ENCODE measurements around the gene ZMYM4.

Gene ZMYM4

DNA sequence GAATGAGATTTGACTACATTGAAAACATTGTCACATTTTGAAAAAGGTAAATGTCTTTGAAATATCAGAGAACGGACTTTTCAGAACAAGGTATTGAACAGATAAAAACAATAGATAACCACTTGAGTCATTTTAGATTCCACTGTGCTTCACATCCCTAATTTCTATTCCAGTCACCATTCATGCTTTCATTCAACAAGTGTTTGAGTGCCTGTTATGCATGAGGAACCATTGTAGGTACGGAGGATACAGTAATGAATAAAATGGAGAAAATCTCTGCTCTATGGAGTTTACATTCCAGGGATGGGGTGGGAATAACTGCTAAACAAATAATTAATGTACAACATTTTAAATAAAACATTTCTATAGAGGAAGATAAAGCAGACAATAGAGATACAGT, 26.3 kb downstream of the ZMYM4 start:
- Histone ChIP-seq H3K9ac (ENCODE audit: low read length in 2 of 2) (no peak overlapping the region), H3K4me1 (ENCODE audit: control insufficient read depth, insufficient read depth, low read length) (no peaks in the 10 kb centered on the region), H3K27ac (ENCODE audit: low read length) (no peak overlapping the region), H3K27me3 (ENCODE audit: control insufficient read depth in 1 of 2, insufficient read depth in 2 of 2, low read length in 2 of 2) (no peaks in the 10 kb centered on the region), H3K4me3 (ENCODE audit: low read length in 2 of 2) (no peak overlapping the region), H3K36me3 (ENCODE audit: control insufficient read depth in 2 of 2, insufficient read depth in 2 of 2, low read length in 2 of 2) (peaks cover 6 to 8% of the 10 kb centered on the region in 2 donors), H3K9me3 (ENCODE audit: control insufficient read depth in 2 of 2, low read length in 2 of 2) (no peaks in the 10 kb centered on the region)

GRCh38 chr1:35297886-35298285, 29.4 kb downstream of the ZMYM4 start:
- no peak overlapping the region for H3K4me3 ChIP-seq (ENCODE audit: low read length in 2 of 2)
- H3K36me3 ChIP-seq (ENCODE audit: control insufficient read depth in 2 of 2, insufficient read depth in 2 of 2, low read length in 2 of 2) = peaks cover 4 to 6% of the 10 kb centered on the region in 2 donors
- H3K27ac ChIP-seq (ENCODE audit: low read length) = no peak overlapping the region
- no peaks in the 10 kb centered on the region for H3K9me3 ChIP-seq (ENCODE audit: control insufficient read depth in 2 of 2, low read length in 2 of 2)
- H3K4me1 ChIP-seq (ENCODE audit: control insufficient read depth, insufficient read depth, low read length) = no peaks in the 10 kb centered on the region
- no peaks in the 10 kb centered on the region for H3K27me3 ChIP-seq (ENCODE audit: control insufficient read depth in 1 of 2, insufficient read depth in 2 of 2, low read length in 2 of 2)
- no peak overlapping the region for H3K9ac ChIP-seq (ENCODE audit: low read length in 2 of 2)

DNA sequence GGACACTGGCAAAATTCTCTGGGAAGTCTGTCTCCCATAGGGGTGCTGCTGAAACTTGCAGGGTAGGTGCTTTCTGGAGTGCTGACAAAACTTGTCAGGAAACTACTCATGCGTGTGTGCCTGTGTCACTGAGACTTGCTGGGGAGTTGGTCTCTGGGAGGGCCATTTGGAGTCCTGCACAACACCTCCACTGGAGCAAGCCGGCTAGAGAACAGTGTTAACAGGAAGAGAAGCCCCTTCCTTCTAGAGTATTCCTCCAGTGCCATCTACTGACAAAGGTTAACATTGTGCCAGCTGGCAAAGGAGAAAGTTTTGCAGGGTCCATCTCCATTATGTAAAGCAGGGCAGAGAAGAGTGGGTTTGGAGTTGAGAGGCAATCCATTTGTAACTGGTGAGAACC, 30.0 kb downstream of the ZMYM4 start:
- no peaks in the 10 kb centered on the region for H3K4me1 ChIP-seq (ENCODE audit: control insufficient read depth, insufficient read depth, low read length)
- no peaks in the 10 kb centered on the region for H3K27me3 ChIP-seq (ENCODE audit: control insufficient read depth in 1 of 2, insufficient read depth in 2 of 2, low read length in 2 of 2)
- no peaks in the 10 kb centered on the region for H3K9me3 ChIP-seq (ENCODE audit: control insufficient read depth in 2 of 2, low read length in 2 of 2)
- no peak overlapping the region for H3K27ac ChIP-seq (ENCODE audit: low read length)
- H3K9ac ChIP-seq (ENCODE audit: low read length in 2 of 2) = no peak overlapping the region
- H3K4me3 ChIP-seq (ENCODE audit: low read length in 2 of 2) = no peak overlapping the region
- H3K36me3 ChIP-seq (ENCODE audit: control insufficient read depth in 2 of 2, insufficient read depth in 2 of 2, low read length in 2 of 2) = peaks cover 2 to 4% of the 10 kb centered on the region in 2 donors

DNA sequence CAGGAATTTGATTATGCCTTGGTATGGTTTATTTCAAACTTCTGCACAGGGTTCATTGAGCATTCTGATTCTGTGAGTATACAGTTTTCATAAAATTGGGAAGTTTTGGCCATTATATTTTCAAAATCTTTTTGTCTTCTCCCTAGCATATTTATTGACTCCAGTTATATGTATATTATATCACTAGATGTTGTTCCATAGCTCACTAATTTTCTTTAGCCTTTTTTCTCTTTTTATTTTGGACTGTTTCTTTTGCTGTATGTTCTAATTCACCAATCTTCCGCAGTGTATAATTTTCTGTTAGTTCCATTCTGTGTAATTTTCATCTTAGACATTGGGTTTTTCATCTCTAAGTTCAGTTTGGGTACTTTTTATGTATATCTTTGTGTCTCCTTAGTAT, 31.9 kb downstream of the ZMYM4 start:
- peaks cover 2 to 4% of the 10 kb centered on the region in 2 donors for H3K36me3 ChIP-seq (ENCODE audit: control insufficient read depth in 2 of 2, insufficient read depth in 2 of 2, low read length in 2 of 2)
- no peaks in the 10 kb centered on the region for H3K4me1 ChIP-seq (ENCODE audit: control insufficient read depth, insufficient read depth, low read length)
- no peak overlapping the region for H3K9ac ChIP-seq (ENCODE audit: low read length in 2 of 2)
- no peaks in the 10 kb centered on the region for H3K27me3 ChIP-seq (ENCODE audit: control insufficient read depth in 1 of 2, insufficient read depth in 2 of 2, low read length in 2 of 2)
- no peak overlapping the region for H3K27ac ChIP-seq (ENCODE audit: low read length)
- no peak overlapping the region for H3K4me3 ChIP-seq (ENCODE audit: low read length in 2 of 2)
- no peaks in the 10 kb centered on the region for H3K9me3 ChIP-seq (ENCODE audit: control insufficient read depth in 2 of 2, low read length in 2 of 2)

- Histone ChIP-seq H3K4me3 (ENCODE audit: low read length in 2 of 2) (no peak overlapping the region), H3K9ac (ENCODE audit: low read length in 2 of 2) (peak overlapping the region in 1 of 2 donors; percentile 9), H3K27me3 (ENCODE audit: control insufficient read depth in 1 of 2, insufficient read depth in 2 of 2, low read length in 2 of 2) (no peaks in the 10 kb centered on the region), H3K9me3 (ENCODE audit: control insufficient read depth in 2 of 2, low read length in 2 of 2) (no peaks in the 10 kb centered on the region), H3K4me1 (ENCODE audit: control insufficient read depth, insufficient read depth, low read length) (no peaks in the 10 kb centered on the region), H3K27ac (ENCODE audit: low read length) (peak overlapping the region; percentile 1), H3K36me3 (ENCODE audit: control insufficient read depth in 2 of 2, insufficient read depth in 2 of 2, low read length in 2 of 2) (no peaks in the 10 kb centered on the region)
Measured at GRCh38 chr1:35301674-35302392, 33.3 kb downstream of the ZMYM4 start.

DNA sequence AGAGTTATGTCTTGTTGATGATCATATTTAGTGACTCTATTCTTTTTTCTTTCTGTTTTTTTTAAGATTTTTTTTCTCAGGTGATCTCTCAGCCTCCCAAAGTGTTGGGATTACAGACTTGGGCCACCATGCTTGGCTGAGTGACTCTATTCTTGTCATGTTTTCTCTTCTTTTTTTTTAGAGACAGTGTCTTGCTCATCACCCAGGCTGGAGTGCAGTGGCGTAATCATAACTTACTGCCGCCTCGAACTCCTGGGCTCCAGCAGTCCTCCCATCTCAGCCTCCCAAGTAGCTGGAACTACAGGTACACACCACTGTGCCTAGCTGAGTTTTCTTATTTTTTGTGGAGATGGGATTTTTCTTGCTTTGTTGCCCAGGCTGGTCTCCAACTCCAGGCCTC, 36.9 kb downstream of the ZMYM4 start:
- no peak overlapping the region for H3K9ac ChIP-seq (ENCODE audit: low read length in 2 of 2)
- no peak overlapping the region for H3K4me3 ChIP-seq (ENCODE audit: low read length in 2 of 2)
- peaks cover 0 to under 1% of the 10 kb centered on the region in 2 donors for H3K36me3 ChIP-seq (ENCODE audit: control insufficient read depth in 2 of 2, insufficient read depth in 2 of 2, low read length in 2 of 2)
- H3K27me3 ChIP-seq (ENCODE audit: control insufficient read depth in 1 of 2, insufficient read depth in 2 of 2, low read length in 2 of 2) = no peaks in the 10 kb centered on the region
- no peaks in the 10 kb centered on the region for H3K9me3 ChIP-seq (ENCODE audit: control insufficient read depth in 2 of 2, low read length in 2 of 2)
- no peaks in the 10 kb centered on the region for H3K4me1 ChIP-seq (ENCODE audit: control insufficient read depth, insufficient read depth, low read length)
- no peak overlapping the region for H3K27ac ChIP-seq (ENCODE audit: low read length)

GRCh38 chr1:35315649-35316048, 47.1 kb downstream of the ZMYM4 start:
- Histone ChIP-seq H3K9me3 (ENCODE audit: control insufficient read depth in 2 of 2, low read length in 2 of 2) (no peaks in the 10 kb centered on the region), H3K4me1 (ENCODE audit: control insufficient read depth, insufficient read depth, low read length) (peaks cover 7% of the 10 kb centered on the region), H3K27ac (ENCODE audit: low read length) (no peak overlapping the region), H3K27me3 (ENCODE audit: control insufficient read depth in 1 of 2, insufficient read depth in 2 of 2, low read length in 2 of 2) (no peaks in the 10 kb centered on the region), H3K4me3 (ENCODE audit: low read length in 2 of 2) (no peak overlapping the region), H3K36me3 (ENCODE audit: control insufficient read depth in 2 of 2, insufficient read depth in 2 of 2, low read length in 2 of 2) (peaks cover 0 to 3% of the 10 kb centered on the region in 2 donors), H3K9ac (ENCODE audit: low read length in 2 of 2) (no peak overlapping the region)

GRCh38 chr1:35316264-35316663, 47.8 kb downstream of the ZMYM4 start:
- H3K9ac ChIP-seq (ENCODE audit: low read length in 2 of 2) = no peak overlapping the region
- H3K27me3 ChIP-seq (ENCODE audit: control insufficient read depth in 1 of 2, insufficient read depth in 2 of 2, low read length in 2 of 2) = no peaks in the 10 kb centered on the region
- no peak overlapping the region for H3K27ac ChIP-seq (ENCODE audit: low read length)
- no peaks in the 10 kb centered on the region for H3K36me3 ChIP-seq (ENCODE audit: control insufficient read depth in 2 of 2, insufficient read depth in 2 of 2, low read length in 2 of 2)
- H3K4me1 ChIP-seq (ENCODE audit: control insufficient read depth, insufficient read depth, low read length) = peaks cover 7% of the 10 kb centered on the region
- H3K9me3 ChIP-seq (ENCODE audit: control insufficient read depth in 2 of 2, low read length in 2 of 2) = no peaks in the 10 kb centered on the region
- H3K4me3 ChIP-seq (ENCODE audit: low read length in 2 of 2) = no peak overlapping the region

- no peak overlapping the region for H3K27ac ChIP-seq (ENCODE audit: low read length)
- no peaks in the 10 kb centered on the region for H3K9me3 ChIP-seq (ENCODE audit: control insufficient read depth in 2 of 2, low read length in 2 of 2)
- H3K9ac ChIP-seq (ENCODE audit: low read length in 2 of 2) = no peak overlapping the region
- no peak overlapping the region for H3K4me3 ChIP-seq (ENCODE audit: low read length in 2 of 2)
- no peaks in the 10 kb centered on the region for H3K27me3 ChIP-seq (ENCODE audit: control insufficient read depth in 1 of 2, insufficient read depth in 2 of 2, low read length in 2 of 2)
- H3K36me3 ChIP-seq (ENCODE audit: control insufficient read depth in 2 of 2, insufficient read depth in 2 of 2, low read length in 2 of 2) = no peaks in the 10 kb centered on the region
- H3K4me1 ChIP-seq (ENCODE audit: control insufficient read depth, insufficient read depth, low read length) = peaks cover 7% of the 10 kb centered on the region
Measured at GRCh38 chr1:35319988-35320713, 51.6 kb downstream of the ZMYM4 start.

GRCh38 chr1:35320937-35321336, 52.4 kb downstream of the ZMYM4 start:
- Histone ChIP-seq H3K27ac (ENCODE audit: low read length) (no peak overlapping the region), H3K9ac (ENCODE audit: low read length in 2 of 2) (no peak overlapping the region), H3K4me3 (ENCODE audit: low read length in 2 of 2) (no peak overlapping the region), H3K36me3 (ENCODE audit: control insufficient read depth in 2 of 2, insufficient read depth in 2 of 2, low read length in 2 of 2) (no peaks in the 10 kb centered on the region), H3K4me1 (ENCODE audit: control insufficient read depth, insufficient read depth, low read length) (peaks cover 7% of the 10 kb centered on the region), H3K9me3 (ENCODE audit: control insufficient read depth in 2 of 2, low read length in 2 of 2) (no peaks in the 10 kb centered on the region), H3K27me3 (ENCODE audit: control insufficient read depth in 1 of 2, insufficient read depth in 2 of 2, low read length in 2 of 2) (no peaks in the 10 kb centered on the region)

GRCh38 chr1:35324486-35324885, 56.0 kb downstream of the ZMYM4 start:
- Histone ChIP-seq H3K4me3 (ENCODE audit: low read length in 2 of 2) (no peak overlapping the region), H3K9ac (ENCODE audit: low read length in 2 of 2) (no peak overlapping the region), H3K9me3 (ENCODE audit: control insufficient read depth in 2 of 2, low read length in 2 of 2) (no peaks in the 10 kb centered on the region), H3K36me3 (ENCODE audit: control insufficient read depth in 2 of 2, insufficient read depth in 2 of 2, low read length in 2 of 2) (no peaks in the 10 kb centered on the region), H3K4me1 (ENCODE audit: control insufficient read depth, insufficient read depth, low read length) (peaks cover 7% of the 10 kb centered on the region), H3K27me3 (ENCODE audit: control insufficient read depth in 1 of 2, insufficient read depth in 2 of 2, low read length in 2 of 2) (no peaks in the 10 kb centered on the region), H3K27ac (ENCODE audit: low read length) (no peak overlapping the region)

All from stomach smooth muscle (tissue), 2 donors.